Measurements from ENCODE around the gene MECR. TPM values are rescaled to one million over a fixed set of nuclear protein-coding genes. Genes with fewer than 3 reads are reported as not detected.

MECR gene
- polyA plus RNA-seq, 1 donor, result 23.8 TPM

GRCh38 chr1:29202053-29202452 lies 28.7 kb downstream of the MECR start:
- Histone ChIP-seq H3K9me3 (ENCODE audit: control insufficient read depth, low read depth, low read length) (no peaks in the 10 kb centered on the region), H3K27ac (ENCODE audit: low read length) (peak overlapping the region; percentile 16), H3K27me3 (ENCODE audit: control insufficient read depth, insufficient read depth, low read length) (no peaks in the 10 kb centered on the region), H3K4me1 (ENCODE audit: control insufficient read depth, insufficient read depth, low read length) (peaks cover 4% of the 10 kb centered on the region), H3K36me3 (ENCODE audit: control insufficient read depth, insufficient read depth, low read length) (peaks cover 74% of the 10 kb centered on the region), H3K4me3 (ENCODE audit: low read length) (no peak overlapping the region)
- DNase-seq, result no peak
- no CpG with 5 or more reads among the region's 1 CpG for WGBS (ENCODE audit: insufficient coverage, low lambda C conversion rate)

- no peak for DNase-seq
- H3K36me3 ChIP-seq (ENCODE audit: control insufficient read depth, insufficient read depth, low read length), result peaks cover 76% of the 10 kb centered on the region
- no peaks in the 10 kb centered on the region for H3K27me3 ChIP-seq (ENCODE audit: control insufficient read depth, insufficient read depth, low read length)
- peaks cover 4% of the 10 kb centered on the region for H3K4me1 ChIP-seq (ENCODE audit: control insufficient read depth, insufficient read depth, low read length)
- H3K27ac ChIP-seq (ENCODE audit: low read length), result no peak overlapping the region
- no CpG with 5 or more reads among the region's 6 CpGs for WGBS (ENCODE audit: insufficient coverage, low lambda C conversion rate)
- no peaks in the 10 kb centered on the region for H3K9me3 ChIP-seq (ENCODE audit: control insufficient read depth, low read depth, low read length)
- H3K4me3 ChIP-seq (ENCODE audit: low read length), result no peak overlapping the region
Measured at GRCh38 chr1:29201595-29202051, 29.1 kb downstream of the MECR start.

- WGBS (ENCODE audit: insufficient coverage, low lambda C conversion rate), result no CpG with 5 or more reads among the region's 5 CpGs
- H3K9me3 ChIP-seq (ENCODE audit: control insufficient read depth, low read depth, low read length), result no peaks in the 10 kb centered on the region
- peaks cover 4% of the 10 kb centered on the region for H3K4me1 ChIP-seq (ENCODE audit: control insufficient read depth, insufficient read depth, low read length)
- peaks cover 73% of the 10 kb centered on the region for H3K36me3 ChIP-seq (ENCODE audit: control insufficient read depth, insufficient read depth, low read length)
- H3K4me3 ChIP-seq (ENCODE audit: low read length), result no peak overlapping the region
- H3K27ac ChIP-seq (ENCODE audit: low read length), result no peak overlapping the region
- no peak for DNase-seq
- no peaks in the 10 kb centered on the region for H3K27me3 ChIP-seq (ENCODE audit: control insufficient read depth, insufficient read depth, low read length)
Measured at GRCh38 chr1:29200906-29201594, 29.7 kb downstream of the MECR start.

- Histone ChIP-seq H3K27me3 (ENCODE audit: control insufficient read depth, insufficient read depth, low read length) (no peaks in the 10 kb centered on the region), H3K27ac (ENCODE audit: low read length) (no peak overlapping the region), H3K36me3 (ENCODE audit: control insufficient read depth, insufficient read depth, low read length) (peaks cover 78% of the 10 kb centered on the region), H3K4me3 (ENCODE audit: low read length) (no peak overlapping the region), H3K4me1 (ENCODE audit: control insufficient read depth, insufficient read depth, low read length) (peaks cover 4% of the 10 kb centered on the region), H3K9me3 (ENCODE audit: control insufficient read depth, low read depth, low read length) (no peaks in the 10 kb centered on the region)
- no peak for DNase-seq
- WGBS (ENCODE audit: insufficient coverage, low lambda C conversion rate), result no CpG with 5 or more reads among the region's 12 CpGs
Measured at GRCh38 chr1:29197993-29198392, 32.7 kb downstream of the MECR start.

- no peak overlapping the region for H3K27ac ChIP-seq (ENCODE audit: low read length)
- DNase-seq, result peak; percentile 47 to 60
Measured at GRCh38 chr1:29197590-29197924, 33.2 kb downstream of the MECR start.

GRCh38 chr1:29196863-29197589 lies 33.7 kb downstream of the MECR start:
- no CpG with 5 or more reads among the region's 7 CpGs for WGBS (ENCODE audit: insufficient coverage, low lambda C conversion rate)
- Histone ChIP-seq H3K9me3 (ENCODE audit: control insufficient read depth, low read depth, low read length) (no peaks in the 10 kb centered on the region), H3K4me3 (ENCODE audit: low read length) (no peak overlapping the region), H3K4me1 (ENCODE audit: control insufficient read depth, insufficient read depth, low read length) (no peaks in the 10 kb centered on the region), H3K36me3 (ENCODE audit: control insufficient read depth, insufficient read depth, low read length) (peaks cover 77% of the 10 kb centered on the region), H3K27me3 (ENCODE audit: control insufficient read depth, insufficient read depth, low read length) (no peaks in the 10 kb centered on the region), H3K27ac (ENCODE audit: low read length) (no peak overlapping the region)
- DNase-seq, result no peak

More at GRCh38 chr1:29197590-29197924, 33.2 kb downstream of the MECR start:
- Histone ChIP-seq H3K4me1 (ENCODE audit: control insufficient read depth, insufficient read depth, low read length) (peaks cover 2% of the 10 kb centered on the region), H3K27me3 (ENCODE audit: control insufficient read depth, insufficient read depth, low read length) (no peaks in the 10 kb centered on the region), H3K36me3 (ENCODE audit: control insufficient read depth, insufficient read depth, low read length) (peaks cover 79% of the 10 kb centered on the region), H3K9me3 (ENCODE audit: control insufficient read depth, low read depth, low read length) (no peaks in the 10 kb centered on the region), H3K4me3 (ENCODE audit: low read length) (no peak overlapping the region)
- WGBS (ENCODE audit: insufficient coverage, low lambda C conversion rate), result no CpG with 5 or more reads among the region's 2 CpGs

GRCh38 chr1:29195881-29196291 lies 34.8 kb downstream of the MECR start:
- Histone ChIP-seq H3K27me3 (ENCODE audit: control insufficient read depth, insufficient read depth, low read length) (no peaks in the 10 kb centered on the region), H3K9me3 (ENCODE audit: control insufficient read depth, low read depth, low read length) (no peaks in the 10 kb centered on the region), H3K36me3 (ENCODE audit: control insufficient read depth, insufficient read depth, low read length) (peaks cover 66% of the 10 kb centered on the region), H3K4me1 (ENCODE audit: control insufficient read depth, insufficient read depth, low read length) (no peaks in the 10 kb centered on the region), H3K27ac (ENCODE audit: low read length) (no peak overlapping the region), H3K4me3 (ENCODE audit: low read length) (no peak overlapping the region)
- DNase-seq, result no peak
- no CpG with 5 or more reads among the region's 8 CpGs for WGBS (ENCODE audit: insufficient coverage, low lambda C conversion rate)

GRCh38 chr1:29193879-29194455 lies 36.8 kb downstream of the MECR start:
- no peaks in the 10 kb centered on the region for H3K4me1 ChIP-seq (ENCODE audit: control insufficient read depth, insufficient read depth, low read length)
- no peaks in the 10 kb centered on the region for H3K9me3 ChIP-seq (ENCODE audit: control insufficient read depth, low read depth, low read length)
- peaks cover 51% of the 10 kb centered on the region for H3K36me3 ChIP-seq (ENCODE audit: control insufficient read depth, insufficient read depth, low read length)
- no peak overlapping the region for H3K4me3 ChIP-seq (ENCODE audit: low read length)
- WGBS (ENCODE audit: insufficient coverage, low lambda C conversion rate), result no CpG with 5 or more reads among the region's 8 CpGs
- H3K27ac ChIP-seq (ENCODE audit: low read length), result no peak overlapping the region
- no peak for DNase-seq
- no peaks in the 10 kb centered on the region for H3K27me3 ChIP-seq (ENCODE audit: control insufficient read depth, insufficient read depth, low read length)

- WGBS (ENCODE audit: insufficient coverage, low lambda C conversion rate), result 100% methylated on average over 1 of the region's 6 CpGs
- no peak for DNase-seq
- Histone ChIP-seq H3K9me3 (ENCODE audit: control insufficient read depth, low read depth, low read length) (no peaks in the 10 kb centered on the region), H3K4me3 (ENCODE audit: low read length) (no peak overlapping the region), H3K36me3 (ENCODE audit: control insufficient read depth, insufficient read depth, low read length) (peaks cover 25% of the 10 kb centered on the region), H3K27ac (ENCODE audit: low read length) (no peak overlapping the region), H3K27me3 (ENCODE audit: control insufficient read depth, insufficient read depth, low read length) (no peaks in the 10 kb centered on the region), H3K4me1 (ENCODE audit: control insufficient read depth, insufficient read depth, low read length) (peaks cover 4% of the 10 kb centered on the region)
Measured at GRCh38 chr1:29190718-29191117, 40.0 kb downstream of the MECR start.

GRCh38 chr1:29186707-29187106 lies 44.0 kb downstream of the MECR start:
- Histone ChIP-seq H3K4me3 (ENCODE audit: low read length) (no peak overlapping the region), H3K27me3 (ENCODE audit: control insufficient read depth, insufficient read depth, low read length) (no peaks in the 10 kb centered on the region), H3K4me1 (ENCODE audit: control insufficient read depth, insufficient read depth, low read length) (peaks cover 9% of the 10 kb centered on the region), H3K27ac (ENCODE audit: low read length) (peak overlapping the region; percentile 18), H3K36me3 (ENCODE audit: control insufficient read depth, insufficient read depth, low read length) (no peaks in the 10 kb centered on the region), H3K9me3 (ENCODE audit: control insufficient read depth, low read depth, low read length) (no peaks in the 10 kb centered on the region)
- DNase-seq, result no peak
- no CpG with 5 or more reads among the region's 1 CpG for WGBS (ENCODE audit: insufficient coverage, low lambda C conversion rate)

Data from large intestine (tissue), 3 donors.